Activated CD4-positive, alpha-beta T cell treated with anti-CD3 and anti-CD28 coated beads, Interleukin-2, amount 50 U/mL, for 24 hours (primary cell): ENCODE measurements around the gene CABLES1.
"Not testable (repeated sequence)": the region's sequence is repeated elsewhere in the genome, so short reads cannot be mapped to it uniquely, and the experiment has no call there.

Source experiments
- DNase-seq, 2 donors: peaks; one replicate each; pipeline ENCODE4 v3.0.0-alpha.2; 2020; ENCODE audit warnings: low read depth in 1 of 2, low spot score in 1 of 2

Gene CABLES1

GRCh38 chr18:23281626-23282436 is 146.5 kb downstream of the CABLES1 start:
- DNase-seq: no peak

DNA sequence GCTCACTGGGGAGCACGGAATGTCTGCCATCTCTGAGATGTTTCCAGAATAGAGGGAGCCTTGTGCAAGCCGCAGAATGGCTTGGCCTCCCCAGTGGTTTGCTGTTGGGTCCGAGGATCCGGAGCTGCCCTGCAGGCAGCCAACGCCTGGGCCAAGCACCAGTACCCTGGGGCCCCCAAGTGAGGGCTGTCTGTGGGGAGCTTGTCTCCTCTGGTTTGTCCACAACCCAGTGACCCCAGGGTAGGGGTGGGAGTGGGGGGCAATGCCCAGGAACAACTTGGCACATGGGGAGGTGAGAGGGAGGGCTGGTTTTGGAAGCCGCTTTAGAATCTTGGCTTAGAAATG is 147.1 kb downstream of the CABLES1 start:
- no peak for DNase-seq

- peak in 1 of 2 donors; percentile 11 for DNase-seq
These were observed 148.7 kb downstream of the CABLES1 start for GRCh38 chr18:23283916-23284430.

- DNase-seq: no peak
These were observed 149.3 kb downstream of the CABLES1 start for GRCh38 chr18:23284629-23285028.

- not testable (repeated sequence) for DNase-seq
These were observed 150.3 kb downstream of the CABLES1 start for GRCh38 chr18:23285581-23285980.

DNA sequence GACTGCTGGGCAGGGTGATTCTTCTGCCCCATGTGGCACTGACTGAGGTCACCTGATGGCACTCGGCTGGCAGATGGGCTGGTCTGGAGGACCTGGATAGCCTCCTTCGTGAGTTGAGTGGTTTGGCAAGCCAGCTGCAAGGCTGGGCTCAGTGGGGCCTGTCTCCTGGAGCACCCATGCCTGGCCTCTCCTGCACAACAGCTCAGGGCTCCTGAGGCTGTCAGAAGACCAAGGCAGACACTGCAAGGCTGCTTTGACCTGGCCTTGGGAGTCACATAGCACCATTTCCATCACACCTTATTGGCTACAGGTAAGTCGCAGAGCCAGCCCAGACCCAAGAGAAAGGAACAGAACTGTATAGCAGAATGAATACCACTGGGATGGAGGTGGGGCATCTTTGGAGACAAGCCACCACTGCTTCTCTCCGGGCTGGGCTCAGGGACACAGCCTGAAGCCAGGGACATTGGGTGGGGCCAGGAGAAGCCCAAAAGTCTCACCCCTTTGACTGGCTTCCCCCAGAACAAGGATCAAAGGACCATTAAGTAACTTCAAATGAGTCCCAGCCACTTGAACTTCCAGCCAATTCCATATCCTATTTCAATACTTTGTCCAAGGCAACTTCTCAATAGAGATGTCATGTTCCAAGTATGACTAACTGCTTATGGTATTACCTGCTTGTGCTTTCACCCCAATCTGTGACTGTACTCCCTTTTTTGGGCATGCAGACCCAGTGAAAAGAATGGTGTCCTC is 156.3 kb downstream of the CABLES1 start:
- DNase-seq: no peak

GRCh38 chr18:23300231-23300805 is 165.0 kb downstream of the CABLES1 start:
- DNase-seq: no peak

DNA sequence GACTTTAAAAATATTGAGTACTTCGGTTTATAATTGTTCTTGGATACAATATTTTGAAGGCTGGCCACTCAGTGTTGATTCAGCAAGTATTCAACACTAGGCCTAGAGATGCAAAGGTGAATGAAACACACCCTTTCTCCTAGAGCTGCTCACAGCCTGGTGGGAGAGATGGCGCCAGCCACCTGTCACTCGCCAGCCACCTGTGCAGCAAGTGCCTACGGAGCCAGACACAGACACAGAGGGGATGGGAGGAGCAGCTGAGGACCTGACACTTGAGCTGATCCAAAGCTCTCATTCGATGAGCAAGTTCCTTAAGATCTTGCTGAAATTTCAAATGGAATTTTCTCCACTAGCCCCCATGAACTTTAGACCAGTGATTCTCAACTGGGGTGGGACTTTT is 166.7 kb downstream of the CABLES1 start:
- no peak for DNase-seq

- no peak for DNase-seq
These were observed 167.2 kb downstream of the CABLES1 start for GRCh38 chr18:23302511-23302850.

- DNase-seq: no peak
These were observed 167.7 kb downstream of the CABLES1 start for GRCh38 chr18:23302851-23303527.

DNA sequence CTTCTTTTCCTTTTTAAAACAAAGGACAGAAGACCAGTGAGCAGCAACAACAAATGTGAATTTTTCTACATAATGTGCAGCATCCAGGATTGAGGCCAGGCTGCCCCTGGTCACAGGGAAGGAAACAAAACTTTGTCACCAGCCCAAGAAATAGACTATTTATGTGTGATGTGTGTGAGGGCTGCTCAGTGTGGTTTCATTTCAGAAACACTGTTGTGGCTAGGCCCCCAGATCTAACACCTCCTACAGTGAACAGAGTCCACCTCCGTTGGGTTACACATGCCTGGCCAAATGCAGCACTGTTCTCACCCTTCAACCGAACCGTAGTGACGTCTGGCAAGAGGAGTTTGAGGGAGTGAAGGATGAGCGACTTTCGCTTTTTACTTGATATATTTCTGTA is 171.5 kb downstream of the CABLES1 start:
- DNase-seq: no peak

DNA sequence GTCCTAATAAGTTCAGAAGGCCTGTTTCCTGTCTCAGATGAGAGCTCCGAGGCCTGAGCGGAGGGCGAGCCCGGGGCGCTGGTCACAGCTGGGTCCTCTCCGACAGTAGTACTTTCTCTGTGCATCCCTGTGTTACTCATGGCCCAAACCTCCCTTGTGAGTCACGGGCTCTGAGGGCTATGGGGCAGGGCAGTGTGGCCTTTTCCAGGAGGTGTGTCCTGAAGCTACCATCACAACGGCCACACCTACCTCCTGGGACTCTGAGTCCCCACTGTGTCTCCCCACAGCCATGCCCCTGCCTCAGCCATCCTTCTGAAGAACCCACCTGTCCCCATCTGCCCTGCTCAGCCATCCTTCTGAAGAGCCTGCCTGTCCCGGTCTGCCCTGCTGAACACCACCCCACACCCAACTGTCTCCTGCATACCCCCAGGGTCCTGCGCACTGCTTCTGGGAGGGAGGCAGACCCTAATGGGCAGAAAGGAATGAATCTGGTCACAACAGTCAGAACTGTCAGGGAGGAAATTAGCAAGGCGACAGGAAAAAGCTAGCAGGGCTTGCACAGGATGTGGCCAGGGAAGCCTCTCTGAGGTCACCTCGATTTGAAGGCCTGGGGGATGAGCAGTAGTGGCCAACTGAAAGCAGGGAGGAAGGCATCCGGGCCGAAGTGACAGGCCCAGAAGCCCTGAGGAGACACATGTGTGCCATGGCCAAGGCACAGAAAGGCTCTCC is 172.4 kb downstream of the CABLES1 start:
- DNase-seq: no peak
